Colon (tissue), 2 donors: Measurements from ENCODE around the gene ADRA2B.

Experiments
- FAIRE-seq: peaks from 2 replicates; lab custom pipeline; 2012; peaks lifted over from hg19 to GRCh38; lab: Jason Lieb, UNC
- donor health status: control.
- donor health status: control.

Gene ADRA2B

DNA sequence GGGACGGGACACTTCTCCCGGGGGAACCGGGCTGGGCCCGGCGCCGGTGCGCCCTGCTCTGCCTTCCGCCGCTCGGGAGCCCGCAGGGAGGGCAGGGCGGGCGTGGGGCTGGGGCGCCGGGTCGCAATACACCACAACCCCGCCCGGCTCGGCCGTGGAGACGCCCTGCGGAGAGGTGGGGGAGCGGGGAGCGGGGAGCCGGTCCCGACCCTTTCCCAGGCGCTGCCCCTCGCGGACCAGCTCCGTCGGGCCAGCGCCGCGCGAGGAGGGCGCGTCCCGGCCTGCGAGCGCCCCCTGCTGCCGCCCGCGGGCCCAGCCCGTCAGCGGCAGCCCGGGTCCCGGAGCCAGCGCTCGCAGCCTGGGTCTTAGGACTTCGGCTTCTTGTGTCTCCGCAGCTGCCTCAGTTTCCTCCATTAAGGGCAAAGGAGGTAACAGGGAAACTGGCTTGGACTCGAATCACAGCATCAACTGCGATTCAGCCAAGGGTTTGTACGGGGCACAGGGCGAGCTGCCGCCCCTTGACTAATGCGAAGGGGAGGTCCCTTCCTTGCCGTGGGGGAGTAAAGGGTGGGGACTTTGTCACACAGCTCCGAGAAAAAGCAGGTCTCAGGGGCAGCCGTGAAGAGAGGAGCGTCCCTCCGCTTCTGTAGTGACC is 635 bp upstream of the ADRA2B start:
- FAIRE-seq: no peak

DNA sequence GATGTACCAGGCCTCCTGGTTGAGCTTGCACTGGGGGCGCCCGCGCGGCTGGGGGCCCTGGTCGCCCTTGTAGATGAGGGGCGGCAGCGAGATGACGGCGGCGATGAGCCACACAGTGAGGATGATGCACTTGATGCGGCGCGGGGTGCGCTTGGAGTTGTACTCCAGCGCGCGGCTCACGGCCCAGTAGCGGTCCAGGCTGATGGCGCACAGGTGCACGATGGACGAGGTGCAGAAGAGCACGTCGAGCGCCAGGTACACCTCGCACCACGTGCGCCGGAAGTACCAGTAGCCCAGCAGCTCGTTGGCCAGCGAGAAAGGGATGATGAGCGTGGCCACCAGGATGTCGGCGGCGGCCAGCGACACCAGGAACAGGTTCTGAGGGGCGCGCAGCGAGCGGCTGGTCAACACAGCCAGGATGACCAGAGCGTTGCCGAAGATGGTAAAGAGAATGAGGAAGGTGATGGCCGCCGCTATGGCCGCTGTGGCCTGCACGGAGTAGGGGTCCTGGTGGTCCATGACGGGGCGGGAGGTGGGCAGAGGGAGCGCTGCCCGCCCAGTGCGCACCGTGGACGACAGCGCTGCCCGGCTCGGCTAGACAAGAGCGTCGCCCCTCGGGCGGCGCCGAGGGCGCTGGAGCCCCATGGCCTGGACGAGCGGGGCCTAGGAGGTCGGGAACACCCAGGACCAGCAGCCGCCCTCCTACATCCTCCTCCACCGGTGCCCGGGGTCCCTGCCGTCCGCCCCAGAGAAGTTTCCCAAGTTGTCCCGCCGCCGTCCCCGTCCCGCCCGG is 544 bp downstream of the ADRA2B start:
- FAIRE-seq: no peak

DNA sequence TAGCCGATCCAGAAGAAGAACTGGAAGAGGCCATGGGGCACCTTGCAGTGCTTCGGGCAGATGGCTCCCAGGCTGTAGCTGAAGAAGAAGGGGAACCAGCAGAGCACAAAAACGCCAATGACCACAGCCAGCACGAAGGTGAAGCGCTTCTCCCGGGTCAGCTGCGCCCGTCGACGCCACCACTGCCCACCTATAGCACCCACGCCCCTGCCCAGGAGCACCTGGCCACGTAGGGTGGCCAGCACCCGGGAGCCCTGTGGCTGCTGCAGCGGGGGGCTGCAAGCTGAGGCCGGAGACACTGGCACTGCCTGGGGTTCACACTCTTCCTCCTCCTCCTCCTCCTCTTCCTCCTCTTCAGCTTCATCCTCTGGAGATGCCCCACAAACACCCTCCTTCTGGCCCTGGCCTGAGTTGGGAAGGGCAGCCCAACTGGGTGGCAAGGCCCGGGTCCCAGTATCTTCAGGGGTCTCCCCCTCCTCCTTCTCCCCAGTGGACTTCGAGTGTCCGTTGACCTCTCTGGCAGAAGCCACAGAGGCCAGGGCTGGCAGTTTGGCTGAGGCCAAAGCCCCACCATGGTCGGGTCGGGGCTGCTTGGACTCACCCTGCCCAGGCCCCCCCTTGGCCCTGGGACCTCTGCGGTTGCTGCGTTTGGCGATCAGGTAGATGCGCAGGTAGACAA is 1.3 kb downstream of the ADRA2B start:
- no peak for FAIRE-seq

GRCh38 chr2:96114546-96114902 is 1.8 kb downstream of the ADRA2B start:
- no peak for FAIRE-seq

DNA sequence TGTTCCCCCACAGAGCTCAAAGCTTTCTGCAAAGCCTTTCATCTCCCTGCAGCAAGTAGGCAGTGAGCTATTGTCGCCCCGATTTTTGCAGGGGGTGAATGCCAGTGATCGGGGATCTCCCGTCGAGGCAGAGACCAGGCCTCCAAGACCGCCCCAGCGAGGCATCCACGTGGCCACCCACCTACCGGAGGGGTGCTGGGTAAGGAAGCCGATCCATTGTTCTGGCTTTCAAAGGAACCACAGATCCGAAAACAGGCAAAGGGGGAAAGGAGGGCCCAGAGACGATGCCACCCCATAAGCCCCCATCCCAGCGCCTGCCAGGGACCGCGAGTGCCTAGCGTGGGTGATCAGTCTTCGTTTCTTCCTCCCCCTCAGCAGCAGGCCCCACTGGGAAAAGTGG is 2.4 kb downstream of the ADRA2B start:
- no peak for FAIRE-seq

DNA sequence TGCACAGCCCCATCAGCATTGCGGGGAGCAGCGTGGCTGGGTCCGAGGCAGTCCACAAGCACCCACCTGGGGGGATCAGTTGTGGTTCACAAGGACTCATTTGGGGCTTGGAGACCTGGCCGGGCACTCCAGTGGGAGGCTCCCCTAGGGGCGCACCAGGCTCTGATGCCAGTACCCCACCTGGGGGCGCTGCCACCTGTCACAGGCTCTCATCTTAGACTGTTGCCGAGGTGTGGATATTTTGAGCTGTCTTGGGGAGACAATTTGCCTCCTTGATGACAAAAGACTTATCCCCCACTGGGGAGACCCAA is 3.0 kb downstream of the ADRA2B start:
- FAIRE-seq: no peak

GRCh38 chr2:96112501-96113366 is 3.6 kb downstream of the ADRA2B start:
- FAIRE-seq: no peak

GRCh38 chr2:96111823-96112500 is 4.4 kb downstream of the ADRA2B start:
- no peak for FAIRE-seq

DNA sequence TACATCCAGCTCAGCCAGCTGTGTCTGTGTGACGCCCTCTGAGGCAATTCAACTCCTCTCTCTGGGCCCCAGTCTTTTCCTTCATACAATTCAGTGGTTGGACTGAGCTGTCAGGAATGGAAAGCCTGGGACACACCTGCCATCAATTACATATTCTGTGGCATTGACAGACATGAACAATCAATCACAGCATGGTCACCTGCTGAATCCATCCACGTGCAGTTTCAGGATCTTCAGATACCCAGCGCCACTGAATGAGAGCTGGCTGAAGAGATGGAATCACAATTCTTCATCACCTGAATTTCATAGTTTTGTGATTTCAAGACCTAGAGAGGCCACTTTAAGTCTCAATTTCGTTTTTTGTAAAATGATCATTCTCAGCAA is 5.1 kb downstream of the ADRA2B start:
- no peak for FAIRE-seq

- no peak for FAIRE-seq
Measured at GRCh38 chr2:96110621-96111256, 5.6 kb downstream of the ADRA2B start.

DNA sequence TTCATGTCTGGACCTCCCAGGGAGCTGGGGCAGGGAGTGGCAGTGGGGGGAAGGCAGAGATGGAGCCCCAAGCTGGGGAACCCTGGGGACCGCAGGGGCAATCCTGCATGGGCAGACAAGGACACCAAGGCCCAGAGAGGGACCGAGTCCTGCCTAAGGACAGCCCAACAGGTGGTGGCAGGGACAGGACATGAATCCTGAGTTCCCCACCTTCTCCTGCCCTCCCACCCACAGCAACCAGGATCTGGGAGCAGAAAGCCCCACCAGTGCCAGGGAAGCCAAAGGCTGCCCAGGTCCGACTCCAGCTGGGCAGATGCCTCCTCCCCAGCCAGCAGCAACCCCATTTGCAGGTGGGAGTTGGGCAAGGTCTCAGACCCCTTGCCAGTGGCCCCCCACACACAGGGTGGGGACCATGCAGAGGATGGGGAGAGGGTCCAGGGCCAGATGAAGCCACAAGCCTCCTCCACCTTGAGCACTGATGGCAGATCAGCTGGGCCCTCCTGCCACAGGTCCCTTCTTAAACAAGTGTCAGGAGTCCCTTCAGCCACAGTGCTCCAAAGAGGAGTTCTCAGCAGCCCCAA is 6.3 kb downstream of the ADRA2B start:
- FAIRE-seq: no peak

DNA sequence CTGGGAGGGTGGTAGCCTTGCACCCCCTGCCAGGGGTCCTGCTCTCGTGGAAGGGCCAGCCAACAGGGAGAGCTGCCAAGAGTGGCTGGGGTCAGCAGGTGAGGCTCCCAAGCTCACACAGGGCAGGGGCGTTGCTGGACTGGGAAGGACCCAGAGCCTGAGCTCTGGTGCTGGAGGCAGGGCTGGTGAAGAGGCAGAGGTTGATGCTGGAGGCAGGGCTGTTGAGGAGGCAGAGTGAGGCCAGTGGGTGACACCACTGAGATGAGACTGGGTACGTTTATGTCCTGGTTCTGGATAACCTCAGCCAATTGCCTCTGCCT is 7.0 kb downstream of the ADRA2B start:
- no peak for FAIRE-seq

- FAIRE-seq: no peak
Measured at GRCh38 chr2:96108541-96109360, 7.6 kb downstream of the ADRA2B start.

GRCh38 chr2:96108151-96108540 is 8.2 kb downstream of the ADRA2B start:
- FAIRE-seq: no peak

DNA sequence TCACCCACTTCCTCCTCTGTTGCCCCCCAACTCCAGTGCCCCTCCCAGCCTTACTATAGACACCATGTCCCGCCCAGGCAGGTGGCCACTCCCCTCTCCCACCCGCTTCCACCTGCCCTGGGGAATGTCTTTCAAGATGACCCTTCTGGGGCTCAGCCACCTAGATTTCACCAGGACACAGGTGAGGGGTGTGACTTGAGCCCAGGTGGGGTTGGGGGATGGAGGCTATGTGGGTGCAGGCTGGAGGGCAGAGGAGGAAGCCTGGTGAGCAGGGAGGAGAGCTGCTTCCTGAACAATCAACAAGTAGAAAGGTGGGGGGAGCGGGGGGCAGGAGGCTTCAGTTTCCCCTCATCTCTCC is 8.7 kb downstream of the ADRA2B start:
- no peak for FAIRE-seq

DNA sequence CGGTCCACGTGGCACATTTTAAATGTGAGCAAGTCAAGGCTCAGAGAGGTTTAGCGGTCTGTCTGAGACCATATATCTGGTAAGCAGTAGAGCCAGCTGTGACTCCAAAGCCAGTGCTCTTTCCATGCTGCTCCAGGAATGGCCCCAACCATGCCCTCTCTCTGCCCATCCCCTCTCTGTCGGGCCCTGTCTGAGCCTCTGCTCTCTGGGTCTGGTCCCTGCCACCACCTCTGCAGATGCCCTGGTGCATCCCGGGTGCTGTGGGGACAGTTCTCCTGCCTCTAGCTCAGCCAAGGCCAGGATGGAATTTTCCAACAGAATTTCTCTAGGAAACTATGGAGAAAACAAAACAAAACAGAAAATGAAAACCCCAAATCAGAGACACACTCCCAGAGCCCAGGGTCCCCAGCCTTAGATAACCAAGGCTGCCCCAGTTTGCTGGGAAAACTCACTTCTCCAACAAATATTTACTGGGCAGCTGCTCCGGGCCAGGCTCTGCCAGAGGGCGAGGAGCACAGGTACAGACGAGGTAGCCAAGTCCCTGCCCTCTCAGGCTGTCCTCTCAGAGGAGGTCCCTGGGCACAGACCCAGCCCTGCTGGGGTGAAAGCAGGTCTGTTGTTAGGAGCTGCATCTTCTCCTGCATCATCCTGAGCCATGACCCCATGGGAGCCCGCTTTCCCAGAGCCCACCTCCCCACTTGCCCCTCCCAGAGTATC is 9.2 kb downstream of the ADRA2B start:
- FAIRE-seq: no peak

DNA sequence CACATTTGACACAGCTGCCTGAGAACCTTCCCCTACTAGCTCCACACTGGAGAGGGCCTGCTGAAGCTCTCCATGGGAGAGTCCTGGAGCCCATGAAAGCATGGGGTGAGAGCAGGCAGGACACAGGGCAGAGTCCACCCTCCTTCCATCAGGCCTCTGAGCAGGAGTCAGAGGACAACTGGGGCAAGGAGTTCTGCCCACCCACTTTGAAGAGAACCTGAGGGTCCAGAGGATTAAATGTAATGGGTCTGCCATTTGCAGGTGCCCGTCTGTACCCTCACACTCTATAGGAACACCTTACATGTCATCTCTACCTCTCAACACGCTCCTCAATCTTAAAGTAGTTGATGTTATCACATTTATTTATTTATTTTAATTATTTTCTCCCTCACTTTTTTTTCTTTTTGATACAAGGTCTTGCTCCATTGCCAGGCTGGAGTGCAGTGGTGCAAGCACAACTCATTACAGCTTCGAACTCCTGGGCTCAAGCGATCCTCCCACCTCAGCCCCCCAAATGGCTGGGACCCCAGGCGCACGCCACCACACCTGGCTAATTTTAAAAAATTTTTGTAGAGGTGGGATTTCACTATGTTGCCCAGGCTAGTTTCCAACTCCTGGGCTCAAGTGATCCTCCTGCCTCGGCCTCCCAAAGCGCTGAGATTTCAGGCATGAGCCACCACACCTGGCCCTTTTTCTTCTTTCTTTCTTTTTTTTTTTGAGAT is 10.2 kb downstream of the ADRA2B start:
- no peak for FAIRE-seq

- no peak for FAIRE-seq
Measured at GRCh38 chr2:96105152-96105915, 11.0 kb downstream of the ADRA2B start.

DNA sequence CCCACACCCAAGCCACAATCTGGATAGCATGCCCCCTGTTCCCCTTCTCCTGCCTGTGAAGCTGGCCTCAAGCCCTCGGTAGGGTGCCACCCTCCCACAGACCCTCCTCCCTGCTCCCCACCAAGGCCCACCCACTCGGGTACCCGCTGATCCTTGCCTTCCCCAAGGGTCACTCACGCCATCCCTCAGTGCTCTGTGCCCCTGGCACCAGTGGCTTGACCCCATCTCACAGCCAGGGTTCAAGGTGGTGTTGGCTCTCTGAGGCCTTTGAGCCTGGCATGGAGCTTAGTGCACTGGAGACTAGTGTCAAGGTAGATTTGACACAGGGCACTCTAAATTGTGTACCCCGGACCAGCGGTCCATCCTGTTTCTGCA is 11.9 kb downstream of the ADRA2B start:
- FAIRE-seq: no peak
